Measurements from ENCODE around the gene EML4. TPM values are rescaled to one million over a fixed set of nuclear protein-coding genes. Genes with fewer than 3 reads are reported as not detected.
"Not testable (repeated sequence)": the region's sequence is repeated elsewhere in the genome, so short reads cannot be mapped to it uniquely, and the experiment has no call there.

The EML4 gene
- total RNA-seq, 1 donor from 2014 or later: 111 TPM

DNA sequence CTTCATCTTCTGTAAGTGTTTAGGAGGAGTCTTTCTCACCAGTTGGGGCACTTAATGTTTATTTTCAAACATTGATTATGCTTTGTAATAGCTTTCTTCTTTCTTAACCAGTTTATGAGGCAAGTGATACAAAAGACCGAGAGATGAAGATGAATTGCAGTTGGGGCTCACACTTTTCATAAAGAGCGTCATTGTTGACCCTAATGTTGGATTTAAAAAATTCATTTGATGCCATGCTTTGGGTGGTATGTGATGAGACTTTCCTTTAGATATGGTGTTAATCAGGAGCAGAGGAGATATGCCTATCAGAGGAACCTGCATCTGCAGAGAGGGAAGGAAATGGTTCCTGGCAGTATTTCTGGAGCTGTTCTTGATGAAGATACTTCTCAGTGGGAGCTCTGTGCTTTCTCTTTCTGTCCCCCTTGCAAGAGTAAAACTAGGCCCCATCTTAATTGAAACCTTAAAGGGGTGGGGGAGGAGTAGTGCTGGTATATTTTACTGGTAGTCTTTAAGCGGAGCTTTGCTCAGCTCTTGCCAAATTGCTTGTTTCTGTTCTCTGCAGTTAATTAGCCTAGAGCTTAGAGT is 2.3 kb downstream of the EML4 start:
- no peak for DNase-seq (ENCODE audit: low spot score)

DNA sequence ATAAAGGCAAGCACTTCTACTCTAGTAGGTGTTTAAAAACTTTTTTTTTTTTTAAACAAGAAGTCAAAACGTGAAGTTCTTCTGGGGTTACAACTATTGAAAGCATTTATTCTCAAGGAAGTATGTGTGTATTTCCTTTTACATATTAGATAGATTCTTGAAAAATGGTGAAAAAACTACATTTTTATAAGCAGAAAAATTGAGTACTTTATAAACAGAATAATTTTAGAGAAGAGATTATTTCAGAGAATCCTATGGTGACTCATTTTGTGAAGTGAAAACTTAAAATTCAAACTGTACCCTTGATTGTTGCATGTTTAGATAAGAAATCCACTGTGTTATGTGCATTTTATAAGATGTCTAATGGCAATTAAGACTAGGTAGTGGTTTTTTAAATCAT is 2.9 kb downstream of the EML4 start:
- no peak for DNase-seq (ENCODE audit: low spot score)

DNA sequence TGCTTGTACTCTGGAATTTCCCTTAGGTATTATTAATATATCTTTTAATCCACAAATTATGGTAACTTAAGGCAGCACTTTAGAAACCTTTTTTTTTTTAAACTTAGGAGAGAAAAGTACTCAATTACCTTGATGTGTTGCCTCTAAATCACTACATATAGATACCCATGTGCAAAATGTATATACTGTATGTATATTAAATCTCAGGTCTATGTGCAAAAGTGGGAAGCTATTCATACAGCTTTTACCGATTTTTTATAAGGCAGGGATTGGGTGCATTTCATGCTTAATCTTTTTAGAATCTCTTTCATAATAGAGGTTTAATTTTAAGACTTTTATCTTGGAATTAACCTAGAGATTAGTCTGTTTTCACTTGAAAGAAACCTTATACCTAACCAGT is 3.4 kb downstream of the EML4 start:
- no peak for DNase-seq (ENCODE audit: low spot score)

DNA sequence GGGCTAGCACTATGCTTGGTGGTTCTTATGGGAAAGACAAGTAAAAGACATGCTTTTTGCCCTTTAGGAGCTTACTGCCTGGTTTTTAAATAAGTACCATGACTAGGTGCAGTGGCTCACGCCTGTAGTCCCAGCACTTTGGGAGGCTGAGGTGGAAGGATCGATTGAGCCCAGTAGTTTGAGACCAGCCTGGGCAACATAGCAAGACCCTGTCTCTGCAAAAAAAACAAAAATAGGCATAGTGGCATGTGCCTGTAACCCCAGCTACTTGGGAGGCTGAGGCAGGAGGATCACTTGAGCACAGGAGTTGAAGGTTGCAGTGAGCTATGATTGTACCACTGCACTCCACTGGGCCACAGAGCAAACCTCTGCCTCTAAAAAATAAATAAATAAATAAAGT is 4.3 kb downstream of the EML4 start:
- DNase-seq (ENCODE audit: low spot score): not testable (repeated sequence)

DNA sequence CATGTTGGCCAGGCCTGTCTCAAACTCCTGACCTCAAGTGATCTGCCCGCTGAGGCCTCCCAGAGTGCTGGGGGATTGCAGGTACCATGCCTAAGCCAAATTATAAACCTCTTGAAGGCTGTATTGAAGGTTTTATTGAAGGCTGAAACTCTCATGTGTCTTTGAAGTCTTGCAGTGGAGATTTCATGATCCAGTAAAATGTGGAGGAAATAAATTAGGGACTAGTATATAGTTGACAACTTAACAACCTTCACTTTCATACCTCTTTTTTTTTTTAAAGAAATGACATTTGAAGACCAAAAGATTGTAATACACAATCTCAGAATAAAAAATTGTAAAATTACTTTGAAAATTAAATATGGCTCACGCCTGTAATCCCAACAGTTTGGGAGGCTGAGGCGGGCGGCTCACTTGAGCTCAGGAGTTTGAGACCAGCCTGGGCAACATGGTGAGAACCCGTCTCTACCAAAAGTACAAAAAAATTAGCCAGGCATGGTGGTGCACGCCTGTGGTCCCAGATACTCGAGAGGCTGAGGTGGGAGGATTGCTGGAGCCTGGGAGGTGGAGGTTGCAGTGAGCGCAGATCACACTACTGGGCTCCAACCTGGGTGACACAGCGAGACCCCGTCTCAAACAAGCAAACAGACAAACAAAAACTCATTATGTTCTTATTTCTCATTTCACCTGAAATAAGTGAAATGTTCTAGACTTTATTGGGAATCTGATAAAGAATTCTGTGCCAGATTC is 8.0 kb downstream of the EML4 start:
- DNase-seq (ENCODE audit: low spot score): no peak

DNA sequence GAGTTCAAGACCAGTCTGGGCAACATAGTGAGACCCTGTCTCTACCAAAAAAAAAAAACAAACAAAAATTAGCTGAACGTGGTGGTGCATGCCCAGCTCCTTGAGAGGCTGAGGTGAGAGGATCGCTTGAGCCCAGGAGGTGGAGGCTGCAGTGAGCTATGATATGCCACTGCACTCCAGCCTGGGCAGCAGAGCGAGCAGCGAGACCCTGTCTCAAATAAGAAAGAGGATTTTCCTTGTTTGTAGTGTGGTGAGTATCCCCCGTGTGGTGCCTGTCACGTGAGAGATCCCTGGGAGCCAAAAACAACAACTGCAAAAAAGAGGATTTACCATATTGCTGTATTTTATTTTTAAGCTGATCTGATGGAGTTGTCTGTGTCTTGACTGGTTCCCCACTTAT is 9.2 kb downstream of the EML4 start:
- DNase-seq (ENCODE audit: low spot score): no peak

DNA sequence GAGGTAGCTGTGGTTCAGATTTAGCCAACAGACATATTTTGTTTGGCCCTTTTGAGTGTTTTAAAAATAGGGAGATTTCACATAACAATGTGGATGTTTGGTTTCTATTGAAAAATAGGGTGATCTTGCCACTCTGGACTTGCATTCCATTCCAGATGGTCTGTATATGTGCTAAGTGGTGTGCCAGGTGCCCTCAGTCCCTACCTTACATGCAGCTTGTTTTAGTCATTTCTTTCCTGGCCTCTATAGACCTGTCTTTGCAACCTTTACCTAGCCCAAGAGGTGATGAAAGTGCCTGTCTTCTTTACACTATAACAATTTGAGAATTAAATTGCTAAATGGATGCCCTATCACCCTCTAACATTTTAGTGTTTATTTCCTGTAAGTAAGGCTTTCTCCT is 11.1 kb downstream of the EML4 start:
- no peak for DNase-seq (ENCODE audit: low spot score)

DNA sequence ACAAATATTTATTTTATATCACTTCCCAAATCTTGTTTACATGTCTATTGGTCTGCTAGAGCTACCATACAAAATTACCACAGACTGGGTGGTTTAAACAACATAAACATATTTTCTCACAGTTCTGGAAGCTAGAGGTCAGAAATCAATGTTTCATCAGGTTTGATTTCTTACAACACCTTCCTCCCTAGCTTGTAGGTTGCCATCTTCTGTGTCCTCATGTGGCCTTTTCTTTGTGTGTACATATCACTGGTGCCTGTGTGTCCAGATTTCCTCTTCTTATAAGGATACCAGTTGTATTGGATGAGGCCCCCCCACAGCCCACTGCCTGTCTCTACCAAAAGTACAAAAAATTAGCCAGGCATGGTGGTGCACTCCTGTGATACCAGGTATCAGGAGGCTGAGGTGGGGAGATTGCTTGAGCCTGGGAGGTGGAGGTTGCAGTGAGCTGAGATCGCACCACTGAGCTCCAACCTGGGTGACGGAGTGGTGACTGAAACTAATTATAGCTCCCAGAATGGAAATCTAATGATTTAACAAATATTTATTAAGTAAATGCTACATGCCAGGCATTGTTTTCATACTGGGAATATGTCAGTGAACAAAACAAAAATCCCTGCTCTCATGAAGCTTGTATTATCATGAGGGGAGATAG is 13.6 kb downstream of the EML4 start:
- DNase-seq (ENCODE audit: low spot score): no peak

DNA sequence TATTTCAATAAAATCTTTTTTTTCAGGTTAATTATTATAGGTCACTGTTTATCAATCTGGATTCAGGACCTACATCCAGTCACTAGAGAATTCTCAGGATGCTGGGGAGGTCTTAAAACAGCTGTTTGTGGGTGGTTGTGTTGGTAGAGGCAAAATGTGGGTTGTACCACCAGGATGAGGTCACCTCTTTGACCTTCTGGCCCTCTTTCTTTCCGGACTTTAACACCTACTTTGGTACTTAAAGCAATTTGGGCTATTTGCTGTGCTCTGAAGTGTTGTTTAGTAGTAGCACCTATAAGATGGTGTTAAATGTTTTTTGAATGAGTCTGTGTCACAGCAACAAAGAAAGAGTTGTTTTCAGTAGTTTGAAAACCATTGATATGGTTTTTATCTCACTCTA is 14.6 kb downstream of the EML4 start:
- DNase-seq (ENCODE audit: low spot score): no peak

DNA sequence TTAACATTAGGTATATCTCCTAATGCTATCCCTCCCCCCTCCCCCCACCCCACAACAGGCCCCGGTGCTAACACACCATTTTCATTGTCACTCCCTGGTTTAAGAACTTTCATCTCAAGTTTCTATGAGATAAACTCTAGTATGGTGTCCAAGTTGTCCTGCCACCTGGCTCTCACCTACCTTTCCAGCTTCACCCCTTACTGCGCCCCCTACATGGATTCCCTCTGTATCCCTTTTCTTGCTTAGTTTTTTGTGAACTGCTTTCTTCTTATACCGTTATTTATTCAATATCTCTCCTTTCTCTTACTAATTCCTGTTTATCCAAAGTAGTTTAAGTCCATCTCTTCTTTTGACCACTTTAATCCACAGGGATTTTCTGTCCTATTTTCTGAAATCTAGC is 15.2 kb downstream of the EML4 start:
- no peak for DNase-seq (ENCODE audit: low spot score)

DNA sequence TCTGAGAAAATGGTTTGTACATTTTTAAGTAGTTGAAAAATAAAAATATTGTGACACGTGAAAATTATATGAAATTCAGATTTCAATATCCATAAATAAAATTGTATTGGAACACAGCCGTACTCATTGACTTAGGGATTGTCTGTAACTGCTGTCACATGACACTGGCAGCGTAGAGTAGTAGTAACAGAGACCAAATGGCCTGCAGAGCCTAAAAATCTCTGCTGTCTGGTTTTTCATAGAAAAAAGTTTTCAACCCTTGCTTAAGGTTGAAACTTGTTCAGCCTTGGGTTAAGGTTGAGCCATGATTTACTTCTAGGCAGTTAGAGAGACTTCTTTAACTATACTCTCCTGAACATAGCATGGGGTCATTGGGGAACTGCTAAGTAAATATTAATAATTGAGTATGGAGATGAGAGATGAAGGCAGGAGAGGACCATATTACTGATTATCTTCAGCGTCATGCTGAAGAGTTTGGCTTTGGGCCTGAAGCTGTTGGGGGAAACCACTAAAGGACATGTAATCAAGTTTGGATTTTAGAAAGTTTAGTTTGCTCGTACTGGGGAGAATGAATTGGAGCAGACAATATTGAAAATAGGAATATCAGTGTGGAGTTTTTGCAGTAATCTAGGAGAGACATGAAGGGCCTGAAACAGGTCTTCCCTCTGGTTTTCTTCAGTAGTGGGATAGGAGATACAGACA is 16.2 kb downstream of the EML4 start:
- DNase-seq (ENCODE audit: low spot score): no peak

DNA sequence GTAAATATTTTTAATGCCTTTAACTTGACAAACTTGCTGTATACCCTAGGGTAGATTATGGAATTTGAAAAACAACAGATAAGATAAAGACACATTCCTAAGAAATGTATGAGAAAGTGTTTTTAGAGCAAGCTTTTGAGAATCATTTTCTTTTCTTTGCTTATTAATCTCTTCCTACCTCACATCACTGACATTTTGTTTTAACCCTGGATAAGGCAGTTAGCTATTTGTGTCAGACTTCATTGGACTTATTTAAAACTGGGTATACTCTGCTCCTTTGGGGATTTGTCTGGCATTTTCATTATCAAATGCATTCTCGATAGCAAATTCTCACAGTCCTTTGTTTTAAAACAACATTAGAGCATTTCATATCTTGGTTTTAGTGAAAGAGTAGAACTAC is 17.2 kb downstream of the EML4 start:
- no peak for DNase-seq (ENCODE audit: low spot score)

DNA sequence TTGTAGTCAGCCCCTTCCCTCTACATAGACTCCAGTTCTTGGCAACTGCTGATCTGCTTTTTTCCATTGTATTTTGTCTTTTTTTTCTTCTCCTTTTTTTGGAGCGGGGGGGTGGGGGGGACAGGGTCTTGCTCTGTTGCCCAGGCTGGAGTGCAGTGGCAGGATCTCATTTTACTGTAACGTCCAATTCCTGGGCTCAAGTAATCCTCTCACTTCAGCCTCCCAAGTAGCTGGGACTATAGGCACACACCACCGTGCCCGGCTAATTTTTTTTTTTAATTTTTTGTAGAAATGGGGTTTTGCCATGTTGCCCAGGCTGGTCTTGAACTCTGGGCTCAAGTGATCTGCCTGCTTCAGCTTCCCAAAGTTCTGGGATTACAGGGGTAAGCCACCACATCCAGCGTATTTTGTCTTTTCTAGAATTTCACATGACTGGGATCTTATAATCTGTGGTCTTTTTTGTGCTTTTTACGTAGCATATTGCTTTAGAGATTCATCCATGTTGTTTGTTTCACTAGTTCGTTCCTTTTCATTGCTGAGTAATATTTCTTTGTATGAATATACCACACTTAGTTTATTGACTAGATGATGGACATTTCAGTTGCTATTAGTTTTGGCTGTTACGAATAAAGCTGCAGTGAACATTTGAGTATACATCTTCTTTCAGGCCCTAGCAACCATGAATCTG is 17.9 kb downstream of the EML4 start:
- no peak for DNase-seq (ENCODE audit: low spot score)

DNA sequence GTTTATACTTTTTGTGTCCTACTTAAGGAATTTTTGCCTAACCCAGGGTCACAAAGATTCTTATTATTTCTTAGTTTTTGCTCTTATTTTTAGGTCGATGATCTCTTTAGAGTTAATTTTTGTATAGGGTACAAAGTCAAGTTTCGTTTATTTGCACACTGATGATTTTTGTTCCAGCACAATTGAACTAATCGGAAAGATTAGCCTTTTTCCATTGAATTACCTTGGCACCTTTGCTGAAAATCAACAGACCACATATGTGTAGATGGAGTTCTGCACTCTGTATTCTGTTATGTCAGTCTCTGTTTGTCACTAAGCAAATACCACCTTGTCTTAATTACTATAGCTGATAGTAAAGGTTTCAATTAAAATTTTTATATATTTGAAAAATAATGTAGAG is 18.7 kb downstream of the EML4 start:
- DNase-seq (ENCODE audit: low spot score): no peak

DNA sequence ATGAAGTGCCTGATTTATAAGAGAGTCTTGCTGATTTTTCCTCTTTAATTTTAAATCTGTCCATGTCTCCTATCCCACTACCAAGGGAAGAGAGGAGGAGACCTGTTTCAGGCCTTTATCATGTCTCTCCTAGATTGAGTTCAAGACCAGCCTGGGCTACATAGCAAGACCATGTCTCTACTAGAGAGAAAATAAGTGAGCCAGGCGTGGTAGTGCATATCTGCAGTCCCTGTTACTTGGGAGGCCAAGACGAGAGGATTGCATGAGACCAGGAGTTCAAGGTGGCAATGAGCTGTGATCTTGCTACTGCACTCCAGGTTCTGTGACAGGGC is 20.0 kb downstream of the EML4 start:
- no peak for DNase-seq (ENCODE audit: low spot score)

DNA sequence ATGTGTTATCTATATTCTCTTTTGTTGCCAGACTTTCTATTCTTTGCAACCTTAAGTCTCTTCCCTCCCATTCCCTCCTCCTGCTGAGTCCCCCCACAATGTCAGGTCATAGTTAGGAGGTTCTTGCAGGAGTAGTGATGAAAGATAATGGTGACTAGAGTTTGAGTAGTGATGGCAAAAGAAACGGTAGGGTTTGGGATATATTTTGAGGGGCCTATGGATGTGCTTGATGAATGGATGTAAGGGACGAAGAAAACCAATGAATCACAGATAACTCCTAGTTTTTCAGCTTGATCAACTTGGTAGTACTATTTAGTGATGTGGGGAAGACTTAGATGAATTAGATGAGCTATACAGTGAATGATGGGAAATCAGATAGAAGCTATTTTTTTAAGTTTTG is 21.0 kb downstream of the EML4 start:
- DNase-seq (ENCODE audit: low spot score): no peak

DNA sequence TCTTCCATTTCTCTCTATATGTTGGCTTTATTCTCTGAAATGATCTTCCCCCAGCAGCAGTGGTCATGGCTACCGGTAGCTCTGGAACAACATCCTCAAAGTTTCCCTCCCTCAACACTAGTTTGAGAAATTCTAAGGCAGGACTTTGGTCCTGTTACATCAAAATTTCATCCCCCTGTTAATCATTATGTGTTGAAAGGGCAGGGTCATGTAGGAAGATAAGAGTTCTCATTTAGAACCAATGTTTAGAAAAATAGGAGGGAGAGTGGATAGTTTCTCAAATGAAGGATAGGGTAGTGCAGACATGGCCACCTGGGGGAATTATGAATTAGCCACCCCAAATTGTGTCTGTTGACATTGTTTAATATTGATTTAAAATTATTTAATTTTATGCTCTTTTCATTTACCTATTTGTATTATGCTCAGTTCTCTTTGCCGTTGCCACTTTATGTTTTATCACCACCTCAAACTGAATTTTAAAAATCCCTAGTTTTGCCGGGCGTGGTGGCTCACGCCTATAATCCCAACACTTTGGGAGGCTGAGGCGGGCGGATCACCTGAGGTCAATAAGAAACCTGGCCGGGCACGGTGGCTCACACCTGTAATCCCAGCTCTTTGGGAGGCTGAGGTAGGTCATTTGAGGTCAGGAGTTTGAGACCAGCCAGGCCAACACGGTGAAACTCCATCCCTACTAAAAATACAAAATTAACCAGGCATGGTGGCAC is 22.3 kb downstream of the EML4 start:
- DNase-seq (ENCODE audit: low spot score): no peak

DNA sequence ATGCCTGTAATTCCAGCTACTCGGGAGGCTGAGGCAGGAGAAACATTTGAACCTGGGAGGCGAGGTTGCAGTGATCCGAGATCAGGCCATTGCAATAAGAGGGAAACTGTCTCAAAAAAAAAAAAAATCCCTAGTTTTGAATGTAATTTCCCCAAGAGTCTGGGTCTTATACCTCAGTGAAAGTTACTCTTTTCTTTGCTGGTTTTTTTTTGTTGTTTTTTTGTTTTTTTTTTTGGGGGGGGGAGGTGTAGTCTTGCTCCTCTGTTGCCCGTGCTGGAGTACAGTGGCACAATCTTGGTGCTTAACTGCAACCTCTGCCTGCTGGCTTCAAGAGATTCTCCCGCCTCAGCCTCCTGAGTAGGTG is 22.8 kb downstream of the EML4 start:
- DNase-seq (ENCODE audit: low spot score): no peak

DNA sequence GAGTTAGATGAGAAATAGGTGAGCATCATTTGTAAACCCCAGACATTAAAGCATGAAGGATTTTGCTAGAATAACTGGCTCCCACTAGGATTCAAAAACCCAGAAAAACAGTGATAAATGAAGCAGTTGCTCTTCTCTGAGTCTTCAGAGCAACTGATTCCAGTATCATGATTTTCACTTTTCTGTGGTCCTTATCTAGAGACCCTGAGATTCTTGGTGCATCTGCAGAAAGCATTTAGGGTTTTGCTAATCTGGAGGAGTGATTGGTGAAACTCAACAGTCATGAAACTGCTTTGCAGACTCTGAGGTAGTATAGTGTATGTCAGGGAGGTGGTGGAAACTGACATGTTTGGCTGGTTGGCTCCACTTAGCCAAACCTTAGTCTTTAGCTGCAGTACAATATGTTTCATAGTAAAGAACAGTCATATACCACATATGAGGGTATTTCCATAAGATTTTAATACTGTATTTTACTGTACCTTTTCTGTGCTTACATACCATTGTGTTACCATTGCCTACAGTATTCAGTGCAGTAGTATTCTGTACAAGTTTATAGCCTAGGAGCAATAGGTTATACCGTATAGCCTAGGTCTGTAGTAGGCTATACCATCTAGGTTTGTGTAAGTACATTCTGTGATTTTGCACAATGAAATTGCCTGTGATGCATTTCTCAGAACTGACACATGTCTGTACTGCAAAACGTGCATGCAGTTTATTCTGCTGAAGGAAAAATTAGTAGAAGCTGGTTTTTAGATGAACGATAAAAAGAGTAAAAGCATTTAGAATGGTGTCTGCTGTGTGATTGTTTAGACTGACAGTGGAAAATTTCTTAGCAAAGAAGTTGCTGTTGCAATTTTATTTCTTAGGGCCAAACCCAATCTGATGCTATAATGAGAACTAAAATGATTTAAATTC is 23.8 kb downstream of the EML4 start:
- DNase-seq (ENCODE audit: low spot score): no peak

DNA sequence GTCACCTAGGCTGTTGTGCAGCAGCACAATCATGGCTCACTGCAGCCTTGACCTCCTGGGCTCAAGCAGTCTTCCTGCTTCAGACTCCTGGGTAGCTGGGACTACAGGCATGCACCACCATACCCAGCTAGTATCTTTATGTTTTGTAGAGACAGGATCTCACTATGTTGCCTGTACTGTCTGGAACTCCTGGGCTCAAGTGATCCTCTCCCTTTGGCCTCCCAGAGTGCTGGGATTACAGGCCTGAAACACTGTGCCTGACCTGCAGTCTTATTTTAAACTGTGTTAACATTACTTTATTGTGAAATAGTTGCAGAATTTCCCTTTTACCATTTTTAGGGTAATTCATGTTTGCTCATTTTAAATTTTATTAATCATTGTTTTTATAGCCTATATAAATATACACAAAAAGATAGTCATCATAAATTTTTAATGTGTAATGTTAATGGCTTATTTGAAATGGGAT is 24.6 kb downstream of the EML4 start:
- DNase-seq (ENCODE audit: low spot score): no peak

DNA sequence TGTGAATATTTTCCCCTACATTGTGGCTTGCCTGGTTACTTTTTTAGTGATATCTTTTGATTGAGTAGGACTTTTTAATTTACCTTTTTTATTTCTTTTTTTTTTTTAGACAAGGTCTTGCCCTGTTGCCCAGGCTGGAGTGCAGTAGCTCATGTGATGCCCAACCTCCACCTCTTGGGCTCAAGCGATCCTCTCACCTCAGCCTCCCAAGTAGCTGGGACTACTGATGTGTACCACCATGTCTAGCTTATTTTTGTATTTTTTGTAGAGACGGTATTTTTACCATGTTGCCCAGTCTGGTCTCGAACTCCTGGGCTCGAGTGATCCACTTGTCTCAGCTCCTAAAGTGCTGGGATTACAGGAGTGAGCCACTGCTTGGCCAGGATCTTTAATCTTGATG is 25.3 kb downstream of the EML4 start:
- DNase-seq (ENCODE audit: low spot score): no peak
